CD8-positive, alpha-beta memory T cell (primary cell): ENCODE results near the gene GRID1. TPM values are rescaled to one million over a fixed set of nuclear protein-coding genes. Genes with fewer than 3 reads are reported as not detected.

ENCODE experiments used
- CTCF ChIA-PET: fragments of 350-600 bp; sonication (Branson Sonifier 250); formaldehyde crosslinking; loops from one replicate; lab custom pipeline; 2021; ENCODE audit warnings: antibody characterized with exemption; lab: Charles Lee
- POLR2A ChIA-PET: fragments of 350-600 bp; sonication (Branson Sonifier 250); formaldehyde crosslinking; loops from one replicate; lab custom pipeline; 2021; ENCODE audit warnings: antibody characterized with exemption; lab: Charles Lee
- DNase-seq, 5 donors: peaks; one replicate each; pipeline versions ENCODE4 v3.0.0 to v3.0.0-alpha.2; 2020 to 2022; ENCODE audit warnings: mixed read lengths in 1 of 5
- H3K27ac ChIP-seq: one replicate; pipeline ENCODE4 v1.7.0; 2013; ENCODE audit warnings: low read depth, mild to moderate bottlenecking, low read length, moderate library complexity
- H3K27me3 ChIP-seq: 2 replicates; pipeline ENCODE4 v1.7.0; 2013; ENCODE audit warnings: low read length, mild to moderate bottlenecking; ENCODE audit not compliant: insufficient read depth, poor library complexity, severe bottlenecking
- H3K36me3 ChIP-seq: 2 replicates; pipeline ENCODE4 v1.7.0; 2013; ENCODE audit warnings: mild to moderate bottlenecking, low read length, moderate library complexity; ENCODE audit not compliant: insufficient read depth
- H3K4me1 ChIP-seq: 2 replicates; pipeline ENCODE4 v1.7.0; 2013; ENCODE audit warnings: mild to moderate bottlenecking, low read length, moderate library complexity; ENCODE audit not compliant: insufficient read depth
- H3K4me3 ChIP-seq: 2 replicates; pipeline ENCODE4 v1.7.0; 2013; ENCODE audit warnings: mild to moderate bottlenecking, low read length
- H3K9me3 ChIP-seq: 2 replicates; pipeline ENCODE4 v1.7.0; 2013; ENCODE audit warnings: mild to moderate bottlenecking, low read length
- H3K27ac Mint-ChIP-seq, 8 donors: one replicate each; pipeline ENCODE4 v1.8.0; 2020 to 2021; ENCODE audit warnings: mixed read lengths in 8 of 8, mild to moderate bottlenecking in 6 of 8, inconsistent platforms in 3 of 8, moderate library complexity in 3 of 8
- H3K27me3 Mint-ChIP-seq, 2 donors: one replicate each; pipeline ENCODE4 v1.8.0; 2020 to 2021; ENCODE audit warnings: mixed read lengths in 2 of 2, mild to moderate bottlenecking in 1 of 2, moderate library complexity in 1 of 2
- H3K36me3 Mint-ChIP-seq, 3 donors: one replicate each; pipeline ENCODE4 v1.8.0; 2020 to 2021; ENCODE audit warnings: mixed read lengths in 3 of 3, inconsistent platforms in 1 of 3, mild to moderate bottlenecking in 1 of 3
- H3K4me1 Mint-ChIP-seq, 3 donors: one replicate each; pipeline ENCODE4 v1.8.0; 2020 to 2021; ENCODE audit warnings: mixed read lengths in 3 of 3, inconsistent platforms in 1 of 3, mild to moderate bottlenecking in 1 of 3
- H3K4me3 Mint-ChIP-seq, 7 donors: one replicate each; pipeline ENCODE4 v1.8.0; 2020 to 2021; ENCODE audit warnings: mixed read lengths in 7 of 7, mild to moderate bottlenecking in 6 of 7, moderate library complexity in 4 of 7, inconsistent platforms in 2 of 7
- H3K9me3 Mint-ChIP-seq, 5 donors: one replicate each; pipeline ENCODE4 v1.8.0; 2020 to 2022; ENCODE audit warnings: mixed read lengths in 5 of 5, mild to moderate bottlenecking in 3 of 5, moderate library complexity in 2 of 5, inconsistent platforms in 1 of 5
- polyA plus RNA-seq: library from polyadenylated mRNA; unstranded; fragments of 300-500 nt; fragmentation: Illumina TruSeq; gene quantifications from one replicate; pipeline ENCODE4 v1.2.3, GENCODE V29; 2021
- total RNA-seq, 2 experiments: library from RNA; stranded (reverse); gene quantifications; one replicate each; pipeline ENCODE4 v1.2.3, GENCODE V29; 2021

The GRID1 gene
- total and polyA plus RNA-seq, 3 experiments from 2014 or later: not detected

DNA sequence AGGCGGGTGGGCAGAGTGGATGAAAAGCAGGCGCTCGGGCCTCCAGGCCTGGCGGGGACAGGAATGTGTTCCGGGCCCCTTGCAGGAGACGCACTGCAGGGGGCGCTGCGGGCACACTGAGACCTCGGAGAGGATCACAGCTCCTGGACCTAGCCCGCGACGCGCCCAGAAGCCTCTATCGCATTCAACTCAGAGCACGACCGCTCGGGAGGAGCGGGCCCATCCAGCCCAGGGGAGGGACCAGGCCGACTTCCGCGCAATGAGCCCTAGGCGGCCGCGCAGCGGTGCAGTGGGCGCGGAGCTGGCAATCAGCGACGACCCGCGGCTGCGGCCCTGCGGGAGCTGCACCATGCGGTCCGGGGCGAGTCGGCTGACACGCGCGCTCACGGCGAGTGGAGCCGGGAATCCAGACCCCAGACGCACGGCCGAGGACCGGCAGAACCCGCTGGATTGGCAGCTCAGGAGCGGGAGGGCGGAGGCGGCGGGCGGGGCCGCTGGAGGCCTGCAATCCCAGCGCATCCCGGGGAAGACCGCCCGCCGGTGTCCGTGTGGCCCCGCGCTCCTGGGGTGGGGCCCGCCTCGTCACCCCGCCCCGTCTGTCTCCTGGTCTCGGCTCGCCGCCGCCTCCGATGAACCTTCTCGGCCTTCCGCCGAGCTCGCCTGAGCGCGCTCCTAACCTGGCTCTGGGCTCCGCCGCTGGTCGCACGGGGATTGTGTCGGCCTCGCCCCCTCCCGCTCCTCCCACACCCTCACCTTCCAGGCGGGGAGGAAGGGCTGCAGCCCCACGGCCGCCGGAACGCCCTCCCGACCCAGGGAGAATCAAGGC is 33.5 kb upstream of the GRID1 start:
- Mint-ChIP-seq H3K4me3 (peak overlapping the region; percentile 86 to 97 (median 91)), H3K36me3 (peaks cover 0 to 4% (median 0%) of the 10 kb centered on the region in 3 donors), H3K27ac (peak overlapping the region; percentile 77 to 95 (median 88)), H3K4me1 (peaks cover 12 to 15% (median 15%) of the 10 kb centered on the region in 3 donors), H3K27me3 (peaks cover 0 to 3% of the 10 kb centered on the region in 2 donors), H3K9me3 (no peaks in the 10 kb centered on the region)
- no peaks in the 10 kb centered on the region for H3K36me3 ChIP-seq
- H3K4me3 ChIP-seq: peak overlapping the region; percentile 84
- no peaks in the 10 kb centered on the region for H3K27me3 ChIP-seq
- ChIA-PET CTCF (interaction anchor here (0.6 to 5.6 kb wide), 39 partner anchors 8 to 687 kb away, joined by 3 to 99 read pairs (median 5); partner anchors contain the start of gene WAPL), POLR2A (interaction anchor here (0.7 to 2.6 kb wide), 6 partner anchors 10 to 210 kb away, joined by 3 to 50 read pairs (median 4); partner anchors contain the start of gene WAPL)
- peaks cover 14% of the 10 kb centered on the region for H3K4me1 ChIP-seq
- DNase-seq: peak; percentile 86 to 95 (median 87)
- H3K27ac ChIP-seq: peak overlapping the region; percentile 38
- no peaks in the 10 kb centered on the region for H3K9me3 ChIP-seq

DNA sequence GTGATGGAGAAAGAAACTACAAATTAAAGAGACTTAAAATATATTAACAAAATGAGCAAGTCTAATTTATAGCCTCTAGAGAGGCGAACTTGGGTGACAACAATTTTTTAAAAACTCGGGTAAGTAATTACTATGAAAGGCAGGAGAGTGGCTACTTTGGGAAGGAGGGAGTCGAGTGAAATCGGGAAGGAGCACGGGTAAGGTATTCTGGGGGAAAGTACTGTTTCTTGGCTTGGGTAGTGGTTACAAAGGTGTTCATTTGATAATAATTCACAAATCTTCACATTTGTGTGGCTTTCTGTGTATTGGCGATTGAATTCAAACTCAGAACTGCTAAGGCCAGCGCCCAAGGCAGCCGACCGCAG is 32.9 kb upstream of the GRID1 start:
- Histone ChIP-seq H3K4me3 (peak overlapping the region; percentile 84), H3K27ac (no peak overlapping the region), H3K36me3 (no peaks in the 10 kb centered on the region), H3K9me3 (no peaks in the 10 kb centered on the region), H3K4me1 (peaks cover 14% of the 10 kb centered on the region), H3K27me3 (no peaks in the 10 kb centered on the region)
- peak overlapping the region; percentile 75 to 93 (median 78) for H3K27ac Mint-ChIP-seq
- no peak for DNase-seq
- ChIA-PET CTCF (interaction anchor here (0.7 to 5.6 kb wide), 25 partner anchors 9 to 688 kb away, joined by 3 to 99 read pairs (median 6); partner anchors contain the start of gene WAPL), POLR2A (interaction anchor here (0.7 to 2.6 kb wide), 5 partner anchors 10 to 211 kb away, joined by 3 to 50 read pairs (median 5); no protein-coding TSS in a partner anchor)
- H3K4me1 Mint-ChIP-seq: peaks cover 12 to 15% (median 15%) of the 10 kb centered on the region in 3 donors
- peaks cover 0 to 4% (median 0%) of the 10 kb centered on the region in 3 donors for H3K36me3 Mint-ChIP-seq
- H3K27me3 Mint-ChIP-seq: peaks cover 0 to 5% of the 10 kb centered on the region in 2 donors
- no peaks in the 10 kb centered on the region for H3K9me3 Mint-ChIP-seq
- peak overlapping the region; percentile 86 to 97 (median 90) for H3K4me3 Mint-ChIP-seq

DNA sequence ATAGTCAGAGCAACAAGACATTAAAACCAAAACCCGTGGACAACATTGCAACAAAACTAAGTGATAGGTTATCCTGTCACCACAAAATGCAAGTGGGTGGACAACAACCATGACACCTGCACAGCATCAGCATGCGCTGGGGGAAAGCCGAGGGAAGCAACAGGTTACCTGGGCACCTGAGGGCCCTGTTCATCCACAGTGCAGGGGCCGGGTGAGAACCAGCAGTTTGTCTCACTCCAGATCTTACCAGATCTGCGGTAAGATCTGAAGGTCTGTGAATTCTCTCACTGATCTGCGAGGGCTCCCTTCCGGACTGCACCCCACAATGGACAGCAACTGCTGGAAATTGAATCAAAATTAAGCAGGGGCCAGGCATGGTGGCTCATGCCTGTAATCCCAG is 30.5 kb upstream of the GRID1 start:
- no peaks in the 10 kb centered on the region for H3K9me3 ChIP-seq
- no peak overlapping the region for H3K4me3 ChIP-seq
- Mint-ChIP-seq H3K4me1 (peaks cover 12 to 14% (median 13%) of the 10 kb centered on the region in 3 donors), H3K9me3 (no peaks in the 10 kb centered on the region), H3K27ac (no peak overlapping the region), H3K4me3 (no peak overlapping the region), H3K27me3 (peaks cover 0 to 7% of the 10 kb centered on the region in 2 donors), H3K36me3 (peaks cover 0 to 4% (median 0%) of the 10 kb centered on the region in 3 donors)
- no peak for DNase-seq
- CTCF ChIA-PET: no interaction called here
- POLR2A ChIA-PET: no interaction called here
- H3K36me3 ChIP-seq: no peaks in the 10 kb centered on the region
- H3K27ac ChIP-seq: no peak overlapping the region
- no peaks in the 10 kb centered on the region for H3K27me3 ChIP-seq
- peaks cover 14% of the 10 kb centered on the region for H3K4me1 ChIP-seq

DNA sequence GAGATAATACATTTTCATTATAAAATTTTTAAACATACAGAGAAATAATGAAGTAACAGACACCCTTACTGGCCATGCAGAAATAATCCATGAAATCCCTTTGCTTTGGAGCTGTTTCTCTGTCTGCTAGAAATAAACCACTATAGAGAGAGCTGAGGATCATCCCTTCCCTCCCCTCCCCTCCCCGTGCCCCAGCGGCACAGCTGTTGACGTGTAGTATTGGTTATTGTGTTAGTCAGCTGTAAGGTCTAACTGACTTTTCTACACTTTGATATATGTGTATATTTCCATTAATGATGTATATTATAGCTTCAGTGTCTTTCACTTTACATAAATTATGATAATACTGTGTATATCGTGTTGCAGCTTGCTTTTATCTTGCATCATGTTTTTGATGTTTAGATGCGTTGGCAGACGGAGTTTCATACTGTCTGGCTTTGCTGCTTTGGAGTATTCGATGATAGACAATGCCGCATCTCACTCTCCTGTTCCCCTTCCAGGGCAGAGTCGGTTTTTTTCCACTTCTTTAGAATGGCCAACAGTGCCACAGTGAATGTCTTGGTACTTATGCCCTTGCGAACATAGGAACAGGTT is 27.4 kb upstream of the GRID1 start:
- Mint-ChIP-seq H3K27ac (peak overlapping the region in 1 of 8 donors; percentile 47), H3K27me3 (peaks cover 8 to 18% of the 10 kb centered on the region in 2 donors), H3K4me3 (no peak overlapping the region), H3K4me1 (peaks cover 4% of the 10 kb centered on the region in 3 donors), H3K36me3 (no peaks in the 10 kb centered on the region), H3K9me3 (no peaks in the 10 kb centered on the region)
- no peak for DNase-seq
- Histone ChIP-seq H3K27me3 (no peaks in the 10 kb centered on the region), H3K36me3 (no peaks in the 10 kb centered on the region), H3K4me1 (peaks cover 5% of the 10 kb centered on the region), H3K9me3 (no peaks in the 10 kb centered on the region), H3K27ac (no peak overlapping the region), H3K4me3 (no peak overlapping the region)
- ChIA-PET POLR2A (no interaction called here), CTCF (interaction anchor here (1.0 kb wide), 1 partner anchor 191 kb away, joined by 3 read pairs; no protein-coding TSS in a partner anchor)

DNA sequence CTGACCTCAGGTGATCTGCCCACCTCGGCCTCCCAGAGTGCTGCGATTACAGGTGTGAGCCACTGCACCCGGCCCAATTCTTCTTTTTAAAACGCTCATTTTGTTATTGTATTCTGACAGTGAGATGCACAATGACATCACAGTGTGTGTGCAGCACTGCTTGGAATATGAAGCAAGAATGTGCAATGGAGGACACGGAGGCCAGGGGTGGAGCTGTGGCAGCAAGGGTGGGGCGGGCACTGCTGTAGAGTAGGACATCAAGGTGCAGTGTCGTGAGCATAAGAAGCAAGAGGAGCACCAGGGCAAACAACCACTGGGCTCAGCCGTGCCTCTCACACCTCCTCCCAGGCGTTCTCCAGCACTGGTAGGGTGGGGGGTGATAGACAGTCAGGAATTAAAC is 26.8 kb upstream of the GRID1 start:
- H3K27ac Mint-ChIP-seq: no peak overlapping the region
- H3K27me3 ChIP-seq: no peaks in the 10 kb centered on the region
- ChIA-PET CTCF (no interaction called here), POLR2A (no interaction called here)
- DNase-seq: no peak
- H3K36me3 Mint-ChIP-seq: no peaks in the 10 kb centered on the region
- no peak overlapping the region for H3K4me3 Mint-ChIP-seq
- H3K27me3 Mint-ChIP-seq: peaks cover 10 to 20% of the 10 kb centered on the region in 2 donors
- H3K27ac ChIP-seq: no peak overlapping the region
- no peaks in the 10 kb centered on the region for H3K36me3 ChIP-seq
- peaks cover 4 to 6% (median 6%) of the 10 kb centered on the region in 3 donors for H3K4me1 Mint-ChIP-seq
- H3K9me3 ChIP-seq: no peaks in the 10 kb centered on the region
- H3K4me1 ChIP-seq: peaks cover 5% of the 10 kb centered on the region
- no peak overlapping the region for H3K4me3 ChIP-seq
- H3K9me3 Mint-ChIP-seq: no peaks in the 10 kb centered on the region

DNA sequence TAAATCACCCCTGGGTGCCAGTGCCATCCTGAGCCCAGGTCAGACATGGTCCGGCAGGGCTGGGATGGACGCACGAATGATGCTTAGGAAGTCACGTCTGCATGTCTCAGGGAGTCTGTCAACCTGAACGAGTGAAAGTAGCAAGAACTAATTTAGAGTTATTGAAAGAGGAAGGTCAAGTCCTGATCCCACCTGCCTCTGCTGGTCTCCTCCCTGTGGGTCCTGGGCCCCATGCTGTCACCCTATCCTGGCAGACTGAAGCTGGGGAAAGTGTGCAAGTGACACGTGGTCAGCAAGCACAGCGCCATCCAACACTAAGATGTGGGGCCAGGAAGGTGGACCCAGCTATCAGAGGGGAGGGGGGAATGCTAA is 26.1 kb upstream of the GRID1 start:
- no peak overlapping the region for H3K4me3 Mint-ChIP-seq
- no peaks in the 10 kb centered on the region for H3K9me3 Mint-ChIP-seq
- ChIA-PET POLR2A (interaction anchor here (0.6 kb wide), 1 partner anchor 320 kb away, joined by 5 read pairs; no protein-coding TSS in a partner anchor), CTCF (no interaction called here)
- Histone ChIP-seq H3K4me1 (peaks cover 5% of the 10 kb centered on the region), H3K36me3 (no peaks in the 10 kb centered on the region), H3K27ac (no peak overlapping the region), H3K27me3 (no peaks in the 10 kb centered on the region), H3K9me3 (no peaks in the 10 kb centered on the region), H3K4me3 (no peak overlapping the region)
- H3K36me3 Mint-ChIP-seq: no peaks in the 10 kb centered on the region
- no peak for DNase-seq
- no peak overlapping the region for H3K27ac Mint-ChIP-seq
- peaks cover 4 to 9% (median 8%) of the 10 kb centered on the region in 3 donors for H3K4me1 Mint-ChIP-seq
- peaks cover 16 to 24% of the 10 kb centered on the region in 2 donors for H3K27me3 Mint-ChIP-seq

DNA sequence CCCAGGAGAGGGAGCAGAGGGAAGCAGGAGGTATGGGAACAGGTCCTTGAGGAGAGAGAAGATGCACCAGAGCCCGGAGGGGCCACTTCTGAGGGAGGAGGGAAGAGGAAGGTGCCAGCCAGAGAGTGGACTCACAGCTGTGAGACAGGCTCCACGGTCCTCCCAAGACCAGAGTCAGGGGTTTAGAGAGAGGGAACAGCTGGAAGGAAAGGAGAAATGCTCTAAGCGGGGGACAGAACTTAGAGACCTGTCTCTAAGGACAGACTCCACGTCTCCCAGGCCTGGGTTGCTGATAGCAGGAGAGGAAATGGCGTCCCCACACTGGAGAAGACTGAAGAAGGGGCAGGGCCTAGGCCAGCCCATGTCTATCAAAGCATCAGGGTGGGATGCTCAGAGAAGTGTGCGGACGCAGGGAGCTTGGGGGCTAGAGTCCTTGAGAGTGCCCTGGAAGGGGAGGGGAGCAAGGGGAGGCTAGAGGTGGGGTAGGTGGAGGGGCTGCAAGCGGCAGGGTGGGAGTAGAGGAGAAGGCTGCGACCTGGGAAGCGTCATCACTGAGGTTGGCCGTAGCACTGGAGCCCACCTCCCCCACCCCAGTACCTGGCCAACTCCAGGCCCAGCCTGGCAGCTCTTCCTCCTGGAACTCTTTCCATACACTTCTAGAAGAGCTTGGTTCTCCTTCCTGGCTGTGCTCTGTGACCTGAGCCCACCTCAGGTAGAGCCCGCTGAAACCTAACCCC is 25.6 kb upstream of the GRID1 start:
- Histone ChIP-seq H3K27me3 (no peaks in the 10 kb centered on the region), H3K36me3 (no peaks in the 10 kb centered on the region), H3K27ac (no peak overlapping the region), H3K9me3 (no peaks in the 10 kb centered on the region), H3K4me3 (no peak overlapping the region), H3K4me1 (peaks cover 5% of the 10 kb centered on the region)
- Mint-ChIP-seq H3K27ac (peak overlapping the region in 1 of 8 donors; percentile 73), H3K4me3 (no peak overlapping the region), H3K36me3 (no peaks in the 10 kb centered on the region), H3K27me3 (peaks cover 22 to 29% of the 10 kb centered on the region in 2 donors), H3K4me1 (peaks cover 4 to 9% (median 8%) of the 10 kb centered on the region in 3 donors), H3K9me3 (no peaks in the 10 kb centered on the region)
- DNase-seq: no peak
- ChIA-PET CTCF (interaction anchor here (1.0 to 1.7 kb wide), 2 partner anchors 8 to 194 kb away, joined by 3 to 6 read pairs; no protein-coding TSS in a partner anchor), POLR2A (interaction anchor here (0.6 kb wide), 1 partner anchor 320 kb away, joined by 5 read pairs; no protein-coding TSS in a partner anchor)
